NCI-H526 treated with DMSO at 0.1 percent for 48 hours (cell line): Measurements from ENCODE around the gene ZBTB20.

Experiments used
- DNase-seq: peaks from one replicate; lab custom pipeline; 2025; lab: John Stamatoyannopoulos, UW

Gene ZBTB20

DNA sequence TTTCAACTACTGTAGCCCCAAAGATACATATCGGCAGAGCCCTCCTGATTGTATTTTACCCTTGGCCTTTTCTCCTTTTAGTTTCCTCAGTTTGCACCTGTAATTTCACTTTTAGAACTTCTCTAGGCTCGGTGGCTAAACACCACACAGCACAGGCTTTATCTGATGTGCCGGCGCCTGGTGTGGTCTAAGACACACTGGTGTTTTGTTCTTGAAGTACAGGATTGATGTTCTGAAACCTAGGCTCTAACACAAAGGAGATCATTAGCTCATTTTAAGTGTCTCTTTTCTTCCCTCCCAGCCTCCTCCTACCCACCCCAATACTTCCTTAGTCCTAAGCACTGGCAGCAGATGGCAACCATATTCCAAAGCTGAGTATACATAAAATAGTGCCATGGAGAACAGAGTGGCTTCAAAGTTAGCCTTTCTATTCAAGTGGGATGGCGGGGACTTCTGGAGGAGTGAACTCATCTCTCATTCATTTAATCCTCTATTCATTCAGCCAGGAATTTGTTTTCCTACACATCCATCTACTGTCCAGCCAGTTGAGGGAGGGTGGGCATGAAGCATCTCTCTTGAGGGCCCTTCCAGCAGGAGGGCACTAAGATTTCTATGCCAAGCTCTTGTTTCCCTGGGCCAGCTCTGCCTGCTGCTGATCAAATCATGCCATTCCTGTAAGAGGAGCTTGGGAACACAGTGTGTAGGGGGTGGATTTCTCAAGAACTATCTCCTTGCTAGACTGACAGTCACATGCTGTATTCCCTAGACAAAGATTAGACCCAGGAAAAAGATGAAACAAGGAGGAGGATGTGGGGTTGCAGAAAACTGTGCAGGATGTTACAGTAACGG is 782.1 kb downstream of the ZBTB20 start:
- no peak for DNase-seq

DNA sequence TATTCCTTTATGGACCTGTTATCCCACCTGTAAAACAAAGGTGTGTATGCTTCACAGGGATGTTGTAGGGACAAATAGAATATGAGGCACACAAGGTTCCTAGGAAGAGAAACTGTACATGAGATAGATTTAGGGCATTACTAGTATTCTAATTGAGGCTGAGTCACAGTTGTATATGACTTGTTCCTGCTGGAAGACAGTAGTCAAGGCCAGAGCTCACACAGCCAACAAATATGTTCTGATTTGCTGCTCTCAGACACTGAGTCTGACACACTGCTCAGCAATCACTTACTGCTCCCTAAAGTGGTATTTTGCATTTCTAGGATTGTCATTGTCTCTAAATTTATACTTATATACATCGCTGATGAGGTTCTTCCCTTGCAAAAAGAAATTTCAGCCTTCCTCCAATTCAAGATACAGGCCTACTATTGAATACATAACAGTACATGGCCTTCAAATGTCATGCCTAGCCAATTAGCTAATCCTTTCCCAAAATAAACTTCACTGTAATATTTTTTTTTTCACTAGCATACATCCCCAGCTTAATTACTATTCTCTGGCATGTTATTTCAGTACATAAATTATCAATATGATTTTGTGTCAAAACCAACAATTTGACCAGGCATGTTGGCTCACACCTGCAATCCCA is 783.4 kb downstream of the ZBTB20 start:
- no peak for DNase-seq

DNA sequence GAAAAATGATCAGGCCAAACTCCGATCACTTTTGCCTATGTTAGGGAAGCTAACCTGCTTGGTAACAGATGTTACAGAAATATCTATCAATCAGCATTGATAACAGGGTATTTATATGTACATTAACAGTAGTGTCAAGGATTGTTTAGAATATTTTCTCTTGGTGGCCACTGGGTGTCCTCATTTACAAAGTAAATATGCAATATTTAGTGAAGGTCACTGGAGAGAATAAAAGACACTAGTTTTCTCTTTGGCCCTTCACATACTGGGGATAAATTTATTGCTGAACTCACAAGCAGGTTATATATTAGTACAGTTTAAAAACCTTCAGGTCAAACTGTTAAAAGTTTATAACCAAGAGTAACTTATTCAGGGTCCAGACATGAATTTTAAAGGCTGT is 784.3 kb downstream of the ZBTB20 start:
- no peak for DNase-seq

DNA sequence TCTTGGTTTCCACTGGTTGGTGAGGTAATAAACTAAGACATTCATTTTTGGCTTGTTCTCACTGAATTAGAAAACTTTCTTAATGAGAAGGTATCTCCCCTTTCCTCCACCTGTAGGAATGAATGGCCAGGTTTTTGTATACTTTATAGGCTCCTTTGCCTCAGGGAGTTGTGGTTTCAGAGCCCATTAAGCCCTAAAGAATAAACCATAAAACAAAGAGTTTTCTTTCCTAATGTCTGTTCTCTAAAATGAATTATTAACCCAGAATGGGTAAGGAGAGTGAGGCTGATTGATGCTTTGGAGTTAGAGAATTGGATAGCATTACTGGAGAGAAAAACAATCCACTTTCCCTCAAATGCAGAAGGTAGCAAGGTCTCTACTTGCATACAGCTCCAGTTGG is 785.7 kb downstream of the ZBTB20 start:
- DNase-seq: no peak

DNA sequence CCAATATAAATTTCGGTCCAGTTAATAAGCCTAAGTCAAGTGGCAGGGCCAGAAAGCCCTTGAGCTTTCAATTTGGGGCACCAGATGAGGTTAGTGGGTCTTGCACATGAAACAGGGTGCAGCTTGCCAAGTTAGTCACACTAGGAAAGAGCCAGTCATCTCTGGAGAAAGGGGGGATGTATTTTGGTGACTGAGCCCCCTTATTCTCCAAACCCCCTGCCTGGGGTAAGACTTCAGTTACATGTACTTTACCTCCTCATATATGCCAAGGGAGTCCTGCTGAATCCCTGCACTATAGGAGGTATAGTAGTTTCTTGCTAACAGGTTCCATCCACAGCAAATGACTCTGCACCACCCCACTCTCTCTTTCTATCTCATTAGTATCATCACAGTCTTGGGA is 790.6 kb downstream of the ZBTB20 start:
- no peak for DNase-seq

DNA sequence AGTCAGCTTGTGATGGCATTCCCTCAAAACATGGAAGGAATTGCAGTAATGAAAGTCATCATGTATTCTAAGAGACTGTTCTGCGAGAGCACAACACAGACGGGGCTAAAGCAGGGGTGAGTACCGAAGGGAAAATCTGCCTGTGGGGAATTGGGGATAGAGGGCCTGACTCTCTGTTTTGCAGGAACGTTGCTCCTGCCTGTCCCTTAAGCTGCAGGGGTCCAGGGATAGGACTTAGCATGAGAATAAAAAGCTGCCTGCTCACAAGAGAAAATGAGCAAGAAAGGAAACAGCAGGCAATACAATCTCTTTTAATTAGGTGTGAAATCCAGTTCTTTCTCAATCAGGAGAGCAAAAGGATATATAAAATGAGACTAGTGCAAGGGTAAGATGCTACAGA is 791.0 kb downstream of the ZBTB20 start:
- DNase-seq: no peak

DNA sequence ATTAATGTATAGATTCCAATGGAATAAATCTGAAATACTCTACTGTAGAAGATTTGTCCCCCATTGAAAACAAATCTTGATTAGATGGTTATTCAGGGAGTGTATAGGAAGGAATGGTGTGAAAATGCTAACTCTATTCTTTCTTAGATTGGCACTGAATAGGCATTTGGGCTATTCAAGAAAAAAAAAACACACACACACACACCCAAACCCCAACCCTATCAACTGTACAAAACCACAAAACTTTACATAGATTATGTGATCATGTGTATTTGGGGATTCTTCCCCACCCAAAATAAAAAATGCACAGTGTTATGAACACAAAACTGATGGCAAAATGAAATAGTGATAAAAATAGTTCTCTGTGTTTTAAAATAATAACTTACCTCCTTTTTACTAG is 791.4 kb downstream of the ZBTB20 start:
- DNase-seq: no peak

DNA sequence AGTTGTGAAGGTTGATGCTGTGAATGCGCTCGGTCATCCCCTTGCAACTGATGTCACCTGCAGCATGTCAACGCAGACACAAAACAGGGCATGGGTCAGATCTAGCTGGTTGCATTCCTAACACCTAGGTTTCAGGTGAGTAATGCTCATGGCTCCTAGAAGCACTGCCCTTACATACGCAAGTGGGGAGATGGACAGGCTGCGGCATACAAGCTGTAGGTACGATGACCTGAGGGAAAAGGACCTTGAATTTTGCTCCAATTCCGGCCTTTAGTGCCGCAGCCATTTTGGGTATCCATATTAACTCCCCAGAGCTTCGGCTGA is 795.3 kb downstream of the ZBTB20 start:
- no peak for DNase-seq

DNA sequence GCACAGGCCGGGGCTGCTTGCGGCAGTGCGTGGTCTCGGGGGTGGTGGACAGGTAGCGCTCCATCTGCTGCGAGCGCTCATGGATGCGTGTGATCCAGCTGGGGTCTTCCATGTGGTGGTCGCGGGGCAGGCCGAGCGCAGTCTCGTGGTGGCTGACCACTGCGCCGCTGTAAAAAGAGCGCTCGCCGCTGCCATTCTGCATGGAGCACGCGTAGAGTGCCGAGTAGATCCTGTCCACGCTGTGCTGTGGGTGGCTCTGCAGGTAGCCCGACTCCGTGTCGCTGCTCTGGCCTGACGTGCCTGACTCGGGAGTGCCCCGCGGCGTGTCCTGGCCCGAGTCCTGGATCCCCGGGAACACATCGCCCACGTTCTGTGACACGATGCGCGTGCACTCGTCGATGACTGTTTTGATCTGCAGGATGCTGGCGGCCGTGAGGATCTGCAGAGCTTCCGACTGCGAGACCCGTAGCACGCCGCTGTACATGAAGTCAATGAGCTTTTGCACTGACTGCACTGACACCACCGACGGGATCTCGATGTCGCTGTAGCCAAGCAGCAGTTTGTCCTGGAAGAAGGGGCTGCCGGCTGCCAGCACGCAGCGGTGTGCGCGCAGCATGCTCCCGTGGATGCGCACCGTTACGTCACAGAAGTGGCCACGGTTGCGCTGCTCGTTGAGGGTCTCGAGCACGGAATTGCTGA is 795.8 kb downstream of the ZBTB20 start:
- no peak for DNase-seq

DNA sequence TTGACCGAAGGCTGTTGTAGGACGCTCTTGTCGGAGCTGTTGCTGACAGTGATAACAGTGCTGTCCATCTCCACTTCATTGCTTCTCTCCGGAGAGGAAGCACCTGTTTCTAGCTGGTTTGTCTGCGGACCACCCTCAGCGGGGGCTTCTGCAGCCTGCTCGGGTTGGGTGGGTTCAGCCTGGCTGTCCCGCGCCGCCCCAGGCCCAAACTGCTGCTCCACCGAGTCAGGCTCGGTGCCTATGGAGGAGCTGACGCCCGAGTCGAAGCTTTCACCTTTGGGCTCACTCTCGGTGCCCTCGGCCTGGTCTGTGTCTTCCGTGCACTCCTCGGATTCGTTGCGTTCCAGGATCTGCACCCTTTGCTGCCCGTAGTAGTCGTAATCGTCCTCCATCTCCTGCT is 796.4 kb downstream of the ZBTB20 start:
- DNase-seq: no peak

DNA sequence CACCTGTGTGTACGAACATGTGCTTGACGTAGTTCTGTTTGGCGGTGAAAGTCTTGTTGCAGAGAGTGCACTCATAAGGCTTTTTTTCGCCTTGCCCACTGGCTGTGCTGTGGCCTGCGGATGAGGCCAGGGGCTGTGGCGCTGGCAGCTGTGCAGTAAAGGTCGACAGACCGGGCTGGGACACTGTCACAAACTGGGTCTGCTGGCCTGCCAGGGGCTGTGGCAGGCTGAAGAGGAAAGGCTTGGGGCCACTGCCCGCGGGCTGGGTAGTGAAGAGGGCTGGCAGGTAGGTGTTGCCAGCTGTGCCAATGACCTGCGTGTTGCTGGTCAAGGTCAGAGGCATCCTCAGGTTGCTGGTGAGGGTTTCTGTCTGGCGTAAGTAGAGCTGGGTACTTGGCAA is 796.8 kb downstream of the ZBTB20 start:
- DNase-seq: no peak

DNA sequence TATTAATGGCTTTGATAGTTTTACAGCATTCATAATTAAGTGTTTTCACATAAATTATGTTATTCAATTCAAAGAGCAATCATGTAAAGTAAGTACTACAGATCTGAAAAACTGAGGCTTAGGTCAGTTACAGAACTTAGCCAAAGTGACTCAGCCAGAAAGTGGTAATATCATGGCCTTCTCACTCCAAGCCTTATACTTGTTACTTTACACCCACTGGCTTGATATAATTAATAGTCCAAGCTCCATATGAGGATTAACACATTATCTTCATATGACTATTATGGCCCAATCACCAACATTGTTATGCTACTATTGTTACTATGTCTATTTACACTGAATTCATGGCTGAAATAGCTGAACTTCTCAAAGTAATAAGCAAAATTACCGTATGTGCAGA is 802.6 kb downstream of the ZBTB20 start:
- no peak for DNase-seq

DNA sequence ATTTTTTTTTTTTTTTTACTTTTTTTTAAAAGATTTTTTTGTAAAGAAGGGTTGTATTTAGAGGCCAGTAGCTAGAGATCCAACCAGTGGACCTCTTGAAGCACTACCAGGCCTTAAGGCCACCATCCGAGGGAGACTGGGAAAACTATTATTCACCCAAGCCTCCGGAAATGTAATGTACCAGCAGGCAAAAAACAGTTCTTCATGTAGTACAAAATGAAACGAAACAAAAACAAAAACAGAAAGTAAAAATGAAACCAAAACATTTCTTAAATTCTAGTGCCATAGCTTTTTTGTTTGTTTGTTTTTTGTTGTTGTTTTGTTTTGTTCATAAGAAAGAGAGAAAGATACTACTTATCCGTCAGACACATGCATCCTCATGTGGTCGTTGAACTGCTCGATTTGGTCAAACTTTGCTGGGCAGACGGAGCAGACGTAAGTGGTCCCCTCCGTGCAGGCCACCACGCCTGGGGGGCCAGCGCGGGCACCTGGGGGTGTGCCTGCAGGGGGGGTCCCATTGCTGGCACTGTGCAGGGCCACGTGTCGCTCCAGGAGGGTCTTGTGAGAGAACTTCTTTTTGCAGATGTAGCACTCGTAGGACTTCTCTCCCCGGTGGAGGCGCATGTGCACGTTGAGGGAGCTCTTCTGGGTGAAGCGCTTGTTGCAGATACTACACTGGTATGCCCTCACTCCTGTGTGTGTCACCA is 808.3 kb downstream of the ZBTB20 start:
- DNase-seq: no peak

DNA sequence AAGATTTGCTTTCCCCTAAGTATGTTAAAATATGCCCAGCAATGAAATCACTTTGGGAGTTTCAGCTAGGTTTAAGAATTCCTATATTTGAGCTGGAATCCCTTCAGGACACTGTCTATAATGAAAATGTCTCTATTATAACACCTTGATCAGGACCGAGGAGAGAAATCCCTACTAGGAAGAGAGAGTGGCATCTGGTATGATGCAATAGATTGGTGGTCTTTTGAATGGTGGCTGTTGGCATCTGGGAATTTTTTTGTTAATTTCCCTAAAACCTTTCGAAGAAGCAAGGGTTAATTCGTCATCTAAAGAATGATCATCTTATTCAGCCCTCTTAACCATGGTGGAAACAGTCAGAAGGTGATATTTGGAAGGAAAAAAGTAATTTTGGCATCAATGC is 810.2 kb downstream of the ZBTB20 start:
- DNase-seq: no peak

DNA sequence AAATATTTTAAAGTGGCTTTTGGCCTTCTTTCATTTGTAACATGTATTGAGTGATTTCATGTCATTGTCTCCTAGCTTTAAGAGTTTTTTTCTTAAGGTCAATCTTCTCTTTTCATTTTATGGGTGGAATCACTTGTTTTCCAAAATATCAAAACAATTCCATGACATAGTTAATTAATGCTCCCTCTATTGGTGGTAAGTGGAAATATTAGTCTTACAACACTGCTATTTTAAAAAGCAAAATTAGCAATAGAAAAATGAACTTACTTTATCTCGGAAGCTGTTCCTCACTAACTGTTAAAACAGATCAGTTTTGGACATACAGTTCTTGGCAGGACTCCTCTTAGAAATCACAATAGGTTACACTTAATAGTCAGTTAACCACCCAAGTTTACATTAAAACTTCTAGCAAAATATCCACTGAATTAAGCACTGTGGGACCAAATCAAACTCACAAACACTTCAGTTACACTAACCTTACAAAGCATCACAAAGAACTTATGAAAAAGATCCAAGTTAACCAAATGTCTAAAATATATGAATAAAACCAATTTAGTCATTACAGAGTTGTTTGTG is 810.9 kb downstream of the ZBTB20 start:
- DNase-seq: no peak

DNA sequence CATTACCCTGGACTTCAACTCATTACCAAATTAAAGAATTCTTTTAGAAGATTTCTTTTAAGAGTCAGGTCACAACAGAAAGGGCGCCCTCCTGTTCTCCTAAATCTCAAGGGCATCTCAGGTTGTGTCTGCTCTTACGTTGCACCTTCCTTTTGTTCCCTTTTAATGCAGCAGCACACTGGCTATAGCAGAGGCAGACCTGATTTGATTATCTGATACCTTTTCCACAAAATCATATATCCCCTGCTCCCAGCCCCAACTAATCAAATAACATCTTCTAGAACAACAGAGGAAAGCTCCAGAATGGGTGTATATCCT is 813.2 kb downstream of the ZBTB20 start:
- no peak for DNase-seq

DNA sequence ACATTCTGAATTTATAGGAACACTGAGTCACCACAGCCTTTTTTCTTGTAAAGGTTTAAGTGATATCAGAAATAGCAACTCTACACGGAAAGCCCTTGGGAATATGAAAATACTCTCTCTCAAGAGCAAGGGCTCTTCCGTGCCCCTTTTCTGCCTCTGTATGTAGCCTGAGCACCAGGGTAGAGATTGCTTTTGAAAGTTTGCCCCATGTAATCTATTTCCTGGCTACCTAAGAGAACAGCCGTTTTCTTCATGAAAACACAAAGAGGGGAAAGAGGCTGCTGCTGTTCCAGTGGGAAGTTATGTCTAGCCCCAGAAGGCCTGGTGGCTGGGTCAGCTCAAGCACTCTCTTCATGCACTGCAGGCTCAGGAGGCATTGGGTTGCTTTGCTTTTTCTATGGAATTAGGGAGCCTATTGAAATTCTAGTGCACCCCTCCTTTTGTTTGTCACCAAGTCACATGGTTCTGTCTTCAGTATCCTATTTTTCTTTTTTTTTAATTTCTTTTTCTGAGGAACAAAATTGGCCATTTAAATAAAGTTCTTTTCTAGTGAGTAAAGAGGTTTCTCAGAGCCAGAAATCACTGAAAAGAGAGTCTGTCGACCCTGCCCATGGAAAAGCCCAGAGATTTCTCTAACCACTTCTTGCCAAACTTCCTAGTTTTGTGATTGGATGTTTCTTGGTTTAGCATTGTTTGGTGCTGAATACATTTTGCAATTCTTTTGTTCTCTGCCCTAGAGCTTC is 813.7 kb downstream of the ZBTB20 start:
- DNase-seq: no peak

DNA sequence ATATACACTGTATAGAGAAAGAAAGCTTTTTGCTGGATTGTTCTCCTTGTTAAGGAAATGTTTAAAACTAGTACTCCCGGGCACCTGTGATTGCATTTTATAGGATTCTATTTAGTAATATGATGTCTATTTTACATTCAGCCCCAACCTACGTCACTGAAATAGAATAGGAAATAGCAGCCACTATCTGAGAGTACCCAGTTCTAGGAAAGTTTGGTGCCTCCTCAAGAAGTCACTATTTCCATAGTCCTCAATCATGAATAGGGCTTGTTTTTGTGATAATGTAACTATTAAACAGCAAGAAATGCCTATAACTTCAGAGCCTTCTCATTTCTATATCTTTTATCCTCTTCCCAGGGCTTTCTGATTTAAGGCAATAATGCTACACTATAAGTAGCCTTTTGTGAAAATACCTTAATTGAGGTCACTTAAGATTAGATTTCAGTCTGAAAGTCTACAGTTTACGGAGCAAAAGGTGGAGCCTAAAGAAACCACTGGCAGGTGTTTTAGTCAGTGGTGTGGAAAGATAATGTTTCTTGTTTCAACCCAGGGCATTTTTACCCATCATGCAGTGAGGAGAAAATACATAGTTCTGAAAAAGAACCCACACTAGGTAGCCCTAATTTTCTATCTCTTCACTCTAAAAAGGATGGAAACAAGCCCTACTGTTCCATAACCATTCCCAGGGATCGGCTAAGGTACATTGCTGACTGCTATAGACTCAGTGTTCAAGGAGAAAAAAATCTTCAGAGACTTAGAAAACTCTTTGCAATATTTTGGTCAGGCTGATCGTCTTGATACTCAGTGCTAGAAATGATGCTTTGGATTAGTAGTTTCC is 814.5 kb downstream of the ZBTB20 start:
- no peak for DNase-seq

DNA sequence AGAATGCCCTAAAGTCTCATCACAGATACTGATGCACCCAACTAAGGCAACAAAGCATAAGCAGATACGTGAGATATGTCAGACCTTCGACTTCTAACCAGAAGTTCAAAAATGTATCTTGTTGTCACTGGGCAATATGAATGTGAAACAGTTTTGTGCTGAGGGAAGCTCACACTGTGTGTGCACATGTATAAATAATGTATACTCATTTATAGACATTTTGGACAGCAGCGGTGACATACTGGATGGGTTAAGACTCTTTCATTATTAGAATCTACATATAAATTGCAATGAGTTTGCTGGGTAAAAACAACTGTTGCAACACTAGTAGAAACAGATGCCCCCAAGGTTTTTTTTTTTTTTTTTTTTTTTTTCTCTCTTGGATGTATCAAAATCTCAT is 815.4 kb downstream of the ZBTB20 start:
- DNase-seq: no peak

DNA sequence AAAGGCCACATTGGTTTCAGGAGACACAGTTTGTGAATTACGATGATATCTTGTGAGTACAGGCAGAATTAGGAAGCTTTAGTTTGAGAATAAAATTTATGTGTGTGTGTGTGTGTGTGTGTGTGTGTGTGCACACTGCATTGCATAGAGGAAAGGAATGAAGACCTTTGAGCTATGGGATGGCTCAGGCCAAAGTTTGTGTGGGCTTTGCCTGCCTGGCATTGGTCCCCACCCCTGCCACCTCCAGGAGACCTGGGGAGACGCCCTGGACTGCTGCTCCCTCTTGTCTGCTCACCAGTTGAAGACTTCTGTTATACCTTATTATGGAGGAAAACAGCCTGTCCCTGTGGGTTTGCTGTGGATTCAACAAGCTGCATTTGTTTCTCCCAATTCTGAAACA is 816.1 kb downstream of the ZBTB20 start:
- no peak for DNase-seq

DNA sequence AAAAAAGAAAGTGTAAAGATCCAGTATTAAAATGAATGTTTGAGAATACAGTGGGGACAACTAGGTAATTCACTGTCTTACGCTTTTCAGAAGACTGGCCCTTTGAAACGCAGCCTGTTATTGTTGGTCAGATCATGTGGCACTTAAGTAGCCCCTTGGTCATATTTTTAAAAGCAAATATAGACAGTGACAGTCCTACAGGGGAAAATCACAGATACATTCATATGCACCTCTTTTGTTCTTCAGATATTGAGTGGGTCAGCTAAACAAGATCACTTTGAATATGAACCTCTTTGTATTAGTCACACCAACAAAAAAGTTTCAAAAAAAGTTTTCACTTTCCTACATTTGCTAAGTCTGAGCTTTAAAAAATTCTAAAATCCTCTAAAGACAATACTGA is 817.3 kb downstream of the ZBTB20 start:
- no peak for DNase-seq
